Fibroblast of lung (primary cell): ENCODE results near the gene PHF2. TPM values are rescaled to one million over a fixed set of nuclear protein-coding genes. Genes with fewer than 3 reads are reported as not detected.

Source experiments
- DNase-seq, 2 donors: peaks; one replicate each; pipeline versions ENCODE4 v3.0.0 to v3.0.0-alpha.2; 2010; ENCODE audit warnings: low read depth in 2 of 2
- H2AFZ ChIP-seq: 2 replicates; pipeline ENCODE4 v1.5.1; 2012; ENCODE audit warnings: low read length, control low read depth, inconsistent platforms
- H3K27ac ChIP-seq: 2 replicates; pipeline ENCODE4 v1.5.1; 2011; ENCODE audit warnings: low read length, control low read depth; ENCODE audit not compliant: insufficient read depth
- H3K27me3 ChIP-seq: 2 replicates; pipeline ENCODE4 v1.5.1; 2011; ENCODE audit warnings: mild to moderate bottlenecking, low read length; ENCODE audit not compliant: control insufficient read depth, insufficient read depth
- H3K36me3 ChIP-seq: 2 replicates; pipeline ENCODE4 v1.5.1; 2011; ENCODE audit warnings: low read length; ENCODE audit not compliant: control insufficient read depth, insufficient read depth
- H3K4me1 ChIP-seq: 2 replicates; pipeline ENCODE4 v1.5.1; 2011; ENCODE audit warnings: low read length; ENCODE audit not compliant: control insufficient read depth, insufficient read depth; ENCODE audit errors: extremely low read depth
- H3K4me2 ChIP-seq: 2 replicates; pipeline ENCODE4 v1.5.1; 2011; ENCODE audit warnings: low read length, control low read depth; ENCODE audit not compliant: insufficient read depth; ENCODE audit errors: extremely low read depth
- H3K4me3 ChIP-seq, 4 experiments: fragments of 200-600 bp in 1 of 4; sonication (generic) in 1 of 4; replicated peaks in 1 of 4; 2 replicates each; pipeline ENCODE4 v1.5.1; 2011 to 2016; ENCODE audit warnings: low read length in 4 of 4, low read depth in 3 of 4, mild to moderate bottlenecking in 3 of 4, control low read depth in 2 of 4, inconsistent platforms in 1 of 4, mixed read lengths in 1 of 4; ENCODE audit not compliant: insufficient read depth in 1 of 4; ENCODE audit errors: control extremely low read depth in 1 of 4
- H3K79me2 ChIP-seq: 2 replicates; pipeline ENCODE4 v1.5.1; 2012; ENCODE audit warnings: mild to moderate bottlenecking, low read length, inconsistent platforms; ENCODE audit not compliant: control insufficient read depth, insufficient read depth
- H3K9ac ChIP-seq: 2 replicates; pipeline ENCODE4 v1.5.1; 2011; ENCODE audit warnings: mild to moderate bottlenecking, low read length, control low read depth; ENCODE audit not compliant: insufficient read depth
- H3K9me3 ChIP-seq: 2 replicates; pipeline ENCODE4 v1.5.1; 2012; ENCODE audit warnings: low read depth, low read length; ENCODE audit not compliant: control insufficient read depth, insufficient read depth
- H4K20me1 ChIP-seq: 2 replicates; pipeline ENCODE4 v1.5.1; 2011; ENCODE audit warnings: low read length; ENCODE audit not compliant: control insufficient read depth, insufficient read depth; ENCODE audit errors: extremely low read depth
- EZH2 ChIP-seq: IDR thresholded peaks from 2 replicates; pipeline ENCODE4 v1.5.1; 2012; ENCODE audit warnings: low read length, control low read depth, mild to moderate bottlenecking; ENCODE audit errors: missing control alignments
- polyA plus RNA-seq, 2 donors: library from polyadenylated mRNA; depleted of rRNA in 1 of 2; stranded (reverse) in 1 of 2; unstranded in 1 of 2; fragments of >200 nt; gene quantifications; 2 replicates each; pipeline ENCODE4 v1.2.1, GENCODE V29; 2011 to 2012; ENCODE audit warnings: missing spikeins in 1 of 2
- total RNA-seq: library from RNA; depleted of rRNA; stranded (reverse); fragments of >200 nt; gene quantifications from 2 replicates; pipeline ENCODE4 v1.2.1, GENCODE V29; 2014
- TF ChIP-seq, protein P1 (sequence below), 2 donors: IDR thresholded peaks in 1 of 2; conservative IDR thresholded peaks in 1 of 2; 1 replicate in 1 of 2; 2 replicates in 1 of 2; pipeline ENCODE4 v1.5.1; 2011 to 2012; ENCODE audit warnings: low read length in 2 of 2, control low read depth in 1 of 2, inconsistent platforms in 1 of 2, low read depth in 1 of 2, mild to moderate bottlenecking in 1 of 2

PHF2 gene
- total and polyA plus RNA-seq, 2 donors (not counting 1 experiment from before 2014, with no cell fraction given), result 9.2 to 13.4 TPM

DNA sequence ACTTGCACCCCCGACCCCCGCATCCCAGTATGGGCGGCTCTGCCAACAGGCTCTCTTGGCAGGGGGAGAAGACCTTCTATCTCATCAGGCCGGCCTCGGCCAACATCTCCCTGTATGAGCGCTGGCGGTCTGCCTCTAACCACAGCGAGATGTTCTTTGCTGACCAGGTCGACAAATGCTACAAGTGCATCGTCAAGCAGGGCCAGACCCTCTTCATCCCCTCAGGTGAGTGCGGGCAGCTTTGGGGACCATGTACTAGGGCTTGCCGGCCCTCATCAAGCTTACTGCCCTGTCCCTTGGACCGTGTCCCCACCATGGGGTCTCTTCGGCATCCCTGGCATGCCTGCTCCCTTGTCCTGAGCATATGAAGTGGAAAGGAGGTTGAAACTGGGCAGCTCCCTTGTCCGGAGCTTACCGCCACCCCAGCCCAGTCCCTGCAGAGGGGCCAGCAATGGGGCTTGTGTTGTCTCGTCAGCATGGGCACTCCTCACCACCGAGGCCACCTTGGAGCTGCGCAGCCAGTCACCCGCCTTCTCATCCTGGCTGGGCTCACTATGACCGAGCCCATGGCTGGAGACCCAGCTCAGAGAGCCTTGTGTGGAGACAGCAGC, 78.1 kb downstream of the PHF2 start:
- Histone ChIP-seq H3K79me2 (no peaks in the 10 kb centered on the region), H4K20me1 (no peaks in the 10 kb centered on the region), H3K27ac (no peak overlapping the region), H3K4me1 (no peaks in the 10 kb centered on the region), H3K9ac (no peak overlapping the region), H3K27me3 (no peaks in the 10 kb centered on the region), H3K36me3 (peaks cover 11% of the 10 kb centered on the region), H3K4me3 (no peak overlapping the region), H3K4me2 (no peak overlapping the region), H3K9me3 (no peaks in the 10 kb centered on the region), H2AFZ (no peak overlapping the region)
- no peak for TF ChIP-seq EZH2
- TF ChIP-seq, protein P1, sequence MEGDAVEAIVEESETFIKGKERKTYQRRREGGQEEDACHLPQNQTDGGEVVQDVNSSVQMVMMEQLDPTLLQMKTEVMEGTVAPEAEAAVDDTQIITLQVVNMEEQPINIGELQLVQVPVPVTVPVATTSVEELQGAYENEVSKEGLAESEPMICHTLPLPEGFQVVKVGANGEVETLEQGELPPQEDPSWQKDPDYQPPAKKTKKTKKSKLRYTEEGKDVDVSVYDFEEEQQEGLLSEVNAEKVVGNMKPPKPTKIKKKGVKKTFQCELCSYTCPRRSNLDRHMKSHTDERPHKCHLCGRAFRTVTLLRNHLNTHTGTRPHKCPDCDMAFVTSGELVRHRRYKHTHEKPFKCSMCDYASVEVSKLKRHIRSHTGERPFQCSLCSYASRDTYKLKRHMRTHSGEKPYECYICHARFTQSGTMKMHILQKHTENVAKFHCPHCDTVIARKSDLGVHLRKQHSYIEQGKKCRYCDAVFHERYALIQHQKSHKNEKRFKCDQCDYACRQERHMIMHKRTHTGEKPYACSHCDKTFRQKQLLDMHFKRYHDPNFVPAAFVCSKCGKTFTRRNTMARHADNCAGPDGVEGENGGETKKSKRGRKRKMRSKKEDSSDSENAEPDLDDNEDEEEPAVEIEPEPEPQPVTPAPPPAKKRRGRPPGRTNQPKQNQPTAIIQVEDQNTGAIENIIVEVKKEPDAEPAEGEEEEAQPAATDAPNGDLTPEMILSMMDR (conservative IDR thresholded peaks at IDR 0.05 in 1 of 2, IDR thresholded peaks at IDR 0.05 in 1 of 2; ENCODE audit: low read depth in 1 of 2, low read length in 2 of 2), result no peak
- no peak for DNase-seq

DNA sequence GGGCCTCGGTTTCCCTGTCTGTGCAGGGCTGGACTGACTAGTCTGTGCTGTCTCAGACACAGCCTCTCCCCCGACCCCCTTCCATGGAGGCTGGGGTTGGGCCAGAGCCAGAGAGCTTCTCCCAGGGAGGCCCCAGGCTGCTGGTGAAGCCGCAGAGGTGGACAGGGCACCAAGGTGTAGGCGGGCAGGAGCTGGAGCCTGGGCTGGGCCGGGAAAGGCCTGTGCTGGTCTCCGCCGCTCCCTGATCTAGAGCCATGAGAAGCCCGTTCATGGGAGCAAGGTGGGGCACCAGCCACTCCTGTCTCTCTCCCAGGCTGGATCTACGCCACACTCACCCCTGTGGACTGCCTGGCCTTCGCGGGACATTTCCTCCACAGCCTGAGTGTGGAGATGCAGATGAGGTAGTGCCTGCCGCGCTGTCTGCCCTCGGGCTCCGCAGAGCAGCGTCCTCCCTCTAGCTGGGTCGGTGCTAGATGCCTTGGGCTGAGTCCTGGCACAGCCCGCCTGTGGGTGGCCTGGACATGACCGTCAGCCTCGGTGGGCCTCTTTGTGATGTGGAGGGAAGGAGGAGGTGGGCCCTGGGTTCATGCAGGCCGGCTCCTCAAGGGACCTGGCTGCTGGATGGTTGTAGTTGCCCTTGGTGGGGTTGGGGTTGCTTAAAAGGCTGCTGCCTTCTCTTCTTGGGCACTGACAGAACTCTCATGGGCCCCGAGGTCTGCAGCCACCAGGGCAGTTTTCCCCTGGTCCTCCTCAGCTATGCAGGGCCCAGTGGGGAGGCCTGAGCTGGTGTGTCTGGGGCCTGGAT, 79.4 kb downstream of the PHF2 start:
- Histone ChIP-seq H3K27me3 (no peaks in the 10 kb centered on the region), H3K4me1 (no peaks in the 10 kb centered on the region), H3K79me2 (no peaks in the 10 kb centered on the region), H3K9ac (no peak overlapping the region), H3K4me2 (no peak overlapping the region), H3K27ac (no peak overlapping the region), H2AFZ (no peak overlapping the region), H3K36me3 (peaks cover 5% of the 10 kb centered on the region), H4K20me1 (no peaks in the 10 kb centered on the region), H3K4me3 (no peak overlapping the region), H3K9me3 (no peaks in the 10 kb centered on the region)
- TF ChIP-seq, protein P1 (conservative IDR thresholded peaks at IDR 0.05 in 1 of 2, IDR thresholded peaks at IDR 0.05 in 1 of 2; ENCODE audit: low read depth in 1 of 2, low read length in 2 of 2), result no peak
- TF ChIP-seq EZH2, result no peak
- DNase-seq, result no peak

DNA sequence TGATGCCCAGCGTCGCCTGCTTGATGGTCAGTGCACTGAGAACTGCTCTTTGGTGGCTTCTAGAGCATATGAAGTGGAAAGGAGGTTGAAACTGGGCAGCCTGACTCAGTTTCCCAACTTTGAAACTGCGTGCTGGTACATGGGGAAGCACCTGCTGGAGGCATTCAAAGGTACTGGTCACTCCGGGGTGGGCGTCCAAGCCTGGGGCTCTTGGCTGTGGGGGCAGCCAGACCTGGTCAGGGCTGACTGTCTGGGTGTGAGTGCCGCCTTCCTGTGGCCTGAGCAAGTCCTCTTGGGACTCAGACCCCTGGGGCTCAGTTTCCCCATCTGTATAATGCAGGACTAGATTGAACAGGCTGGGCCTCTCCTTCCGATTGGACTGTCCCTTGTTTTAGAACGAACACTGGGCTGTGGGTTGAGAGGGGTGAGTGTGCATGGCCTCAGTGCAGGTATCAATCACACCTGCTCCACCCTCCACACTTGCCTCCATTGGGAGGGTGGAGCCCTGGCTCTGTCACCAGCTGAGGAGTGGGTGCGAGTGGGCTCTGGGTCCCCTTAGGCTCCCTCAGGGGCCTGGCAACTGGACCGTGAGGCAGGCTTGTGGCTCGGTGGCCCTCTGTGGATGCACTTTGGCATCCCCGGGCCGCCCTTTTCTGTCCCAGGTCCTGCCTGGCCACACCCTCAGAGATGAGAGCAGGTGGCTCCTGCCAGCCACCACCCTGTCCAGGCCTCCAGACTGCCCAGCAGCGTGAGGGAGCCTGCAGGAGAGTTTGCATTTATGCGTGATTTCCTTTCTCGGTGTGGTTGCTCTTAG, 80.2 kb downstream of the PHF2 start:
- TF ChIP-seq, protein P1 (conservative IDR thresholded peaks at IDR 0.05 in 1 of 2, IDR thresholded peaks at IDR 0.05 in 1 of 2; ENCODE audit: low read depth in 1 of 2, low read length in 2 of 2), result no peak
- TF ChIP-seq EZH2, result no peak
- H3K79me2 ChIP-seq, result no peaks in the 10 kb centered on the region
- peaks cover 5% of the 10 kb centered on the region for H3K36me3 ChIP-seq
- H2AFZ ChIP-seq, result no peak overlapping the region
- no peaks in the 10 kb centered on the region for H3K9me3 ChIP-seq
- no peak overlapping the region for H3K4me3 ChIP-seq
- DNase-seq, result no peak
- H3K27me3 ChIP-seq, result no peaks in the 10 kb centered on the region
- no peak overlapping the region for H3K9ac ChIP-seq
- no peak overlapping the region for H3K4me2 ChIP-seq
- no peak overlapping the region for H3K27ac ChIP-seq
- no peaks in the 10 kb centered on the region for H4K20me1 ChIP-seq
- no peaks in the 10 kb centered on the region for H3K4me1 ChIP-seq
